Uterus (tissue), 2 donors: ENCODE results near the gene KBTBD3.

ENCODE experiments used
- CTCF ChIP-seq, 4 experiments: fragments of 200-600 bp in 2 of 4; fragments of 450-650 bp in 2 of 4; sonication (generic) in 2 of 4; IDR thresholded peaks; one replicate each; pipeline ENCODE4 v1.5.1; 2016 to 2019; ENCODE audit warnings: antibody characterized with exemption in 4 of 4, mild to moderate bottlenecking in 2 of 4, moderate library complexity in 1 of 4
- POLR2A ChIP-seq, 2 donors: fragments of 450-650 bp; IDR thresholded peaks; one replicate each; pipeline ENCODE4 v1.6.1; 2016; ENCODE audit warnings: antibody characterized with exemption in 2 of 2, mild to moderate bottlenecking in 1 of 2, moderate library complexity in 1 of 2

GRCh38 chr11:106014620-106015019 is 62.5 kb downstream of the KBTBD3 start:
- TF ChIP-seq POLR2A (IDR thresholded peaks at IDR 0.05) (no peak), CTCF (IDR thresholded peaks at IDR 0.05) (no peak)
